Sigmoid colon (tissue), 4 donors: ENCODE data around the gene FMN2.

ENCODE experiments used
- CTCF ChIP-seq, 4 experiments: fragments of 450-650 bp in 3 of 4; fragments of 200-600 bp in 1 of 4; IDR thresholded peaks; one replicate each; pipeline ENCODE4 v1.5.1; 2016 to 2019; ENCODE audit warnings: antibody characterized with exemption in 4 of 4, mild to moderate bottlenecking in 3 of 4, moderate library complexity in 2 of 4
- EP300 ChIP-seq, 4 donors: sonication (generic); formaldehyde crosslinking; IDR thresholded peaks; one replicate each; pipeline ENCODE4 v1.6.1; 2017; ENCODE audit warnings: antibody characterized with exemption in 4 of 4
- POLR2A ChIP-seq, 2 donors: fragments of 450-650 bp; IDR thresholded peaks; one replicate each; pipeline ENCODE4 v1.6.1; 2016; ENCODE audit warnings: antibody characterized with exemption in 2 of 2, mild to moderate bottlenecking in 2 of 2, moderate library complexity in 2 of 2
- POLR2AphosphoS5 ChIP-seq, 4 donors: sonication (generic); formaldehyde crosslinking; IDR thresholded peaks; one replicate each; pipeline ENCODE4 v1.6.1; 2017; ENCODE audit warnings: antibody characterized with exemption in 4 of 4

DNA sequence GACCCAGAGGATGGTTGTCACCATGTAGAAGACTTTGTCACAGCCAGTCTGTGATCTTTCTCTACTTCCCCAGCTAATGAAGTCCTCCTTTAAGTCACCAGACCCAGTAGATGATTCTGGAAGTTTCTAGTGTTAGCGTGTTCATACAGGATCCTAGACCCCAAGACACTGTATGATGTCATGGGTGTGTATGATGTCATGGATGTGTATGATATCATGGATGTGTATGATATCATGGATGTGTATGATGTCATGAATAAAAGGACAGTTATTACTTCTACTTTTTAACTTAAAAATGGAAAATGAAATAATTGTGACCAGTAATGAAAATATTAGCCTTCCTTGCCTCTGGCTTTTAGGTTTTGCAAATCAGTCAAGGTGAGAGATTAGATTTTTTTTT, 260.0 kb downstream of the FMN2 start:
- TF ChIP-seq POLR2AphosphoS5 (IDR thresholded peaks at IDR 0.05) (no peak), CTCF (IDR thresholded peaks at IDR 0.05) (no peak), POLR2A (IDR thresholded peaks at IDR 0.05) (no peak), EP300 (IDR thresholded peaks at IDR 0.05) (no peak)
